ENCODE measurements around the gene PLSCR3.
"Not testable (repeated sequence)": the region's sequence is repeated elsewhere in the genome, so short reads cannot be mapped to it uniquely, and the experiment has no call there.

The PLSCR3 gene

DNA sequence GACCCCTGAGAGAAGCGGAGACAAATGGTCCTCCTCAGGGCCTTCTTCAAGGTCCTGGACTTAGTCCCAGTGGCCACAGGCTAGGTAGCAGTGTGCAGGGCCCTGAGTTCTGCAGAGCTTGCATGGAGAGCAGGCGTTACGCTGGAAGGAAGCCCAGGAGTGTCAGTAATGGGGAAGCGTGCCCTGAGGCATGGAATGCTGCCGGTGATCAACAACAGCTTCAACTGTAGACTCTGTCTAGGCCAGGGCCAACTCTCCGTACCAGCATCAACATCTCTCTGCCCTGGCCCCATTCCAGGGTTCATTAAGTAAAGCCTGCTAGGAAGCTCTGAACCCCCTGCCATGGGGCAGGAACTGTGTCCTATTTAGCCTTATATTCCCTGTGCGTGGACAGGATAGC is 14.0 kb downstream of the PLSCR3 start:
- no peak for DNase-seq (ENCODE audit: low spot score)

GRCh38 chr17:7379134-7379533 is 15.2 kb downstream of the PLSCR3 start:
- DNase-seq (ENCODE audit: low spot score), result no peak

DNA sequence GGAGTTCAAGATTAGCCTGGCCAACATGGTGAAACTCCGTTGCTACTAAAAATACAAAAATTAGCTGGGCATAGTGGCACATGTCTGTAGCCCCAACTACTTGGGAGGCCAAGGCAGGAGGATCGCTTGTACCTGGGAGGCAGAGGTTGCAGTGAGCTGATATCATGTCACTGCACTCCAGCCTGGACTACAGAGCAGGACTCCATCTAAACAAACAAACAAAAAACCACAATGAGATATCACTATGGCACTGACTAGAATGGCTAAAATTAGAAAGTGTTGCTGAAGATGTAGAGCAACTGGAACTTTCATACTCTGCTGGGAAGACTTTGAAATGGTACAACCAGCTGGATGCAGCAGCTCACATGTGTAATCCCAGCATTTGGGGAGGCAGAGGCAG is 20.0 kb downstream of the PLSCR3 start:
- no peak for DNase-seq (ENCODE audit: low spot score)

GRCh38 chr17:7370853-7371252 is 23.5 kb downstream of the PLSCR3 start:
- DNase-seq (ENCODE audit: low spot score), result no peak

GRCh38 chr17:7369825-7370224 is 24.5 kb downstream of the PLSCR3 start:
- DNase-seq (ENCODE audit: low spot score), result no peak

DNA sequence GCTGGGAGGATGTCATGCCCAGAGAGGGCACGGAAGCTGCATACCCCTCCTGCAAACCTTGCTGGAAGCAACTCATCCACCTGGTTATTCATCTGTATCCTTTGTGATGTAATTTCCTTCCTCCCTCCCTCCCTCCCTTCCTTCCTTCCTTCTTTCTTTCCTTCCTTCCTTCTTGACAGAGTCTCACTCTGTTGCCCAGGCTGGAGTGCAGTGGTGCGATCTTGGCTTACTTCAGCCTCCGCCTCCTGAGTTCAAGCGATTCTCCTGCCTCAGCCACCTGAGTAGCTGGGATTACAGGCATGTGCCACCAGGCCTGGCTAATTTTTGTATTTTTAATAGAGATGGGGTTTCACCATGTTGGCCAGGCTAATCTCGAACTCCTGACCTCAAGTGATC is 25.7 kb downstream of the PLSCR3 start:
- not testable (repeated sequence) for DNase-seq (ENCODE audit: low spot score)

DNA sequence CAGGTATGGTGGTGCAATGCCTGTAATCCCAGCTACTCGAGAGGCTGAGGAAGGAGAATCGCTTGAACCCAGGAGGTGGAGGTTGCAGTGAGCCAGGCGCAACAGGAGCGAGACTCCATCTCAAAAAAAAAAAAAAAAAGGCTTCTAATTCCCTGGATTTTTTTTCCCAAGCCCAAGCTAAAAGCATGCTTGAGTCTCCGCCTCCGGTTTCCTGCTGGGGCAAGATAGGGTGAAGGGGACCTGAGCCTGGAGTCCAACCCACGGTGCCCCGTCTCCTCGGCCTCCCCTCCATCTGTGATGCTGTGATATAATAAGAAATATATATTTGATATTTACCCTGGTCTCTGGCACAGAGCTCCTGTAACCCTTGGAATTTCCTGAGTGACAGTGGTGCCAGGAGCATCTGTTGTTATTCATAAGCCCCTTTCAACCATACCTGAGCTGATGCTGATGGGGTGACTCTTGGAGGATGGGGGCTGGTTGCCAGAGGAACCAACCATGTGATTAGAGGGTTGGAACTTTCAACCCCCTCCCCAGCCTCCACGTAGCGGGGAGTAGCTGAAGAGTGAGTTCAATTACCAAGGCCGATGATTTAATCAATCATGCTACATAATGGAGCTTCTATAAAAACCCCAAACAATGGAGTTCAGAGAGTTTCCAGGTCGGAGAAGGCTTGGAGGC is 26.3 kb downstream of the PLSCR3 start:
- DNase-seq (ENCODE audit: low spot score), result no peak

GRCh38 chr17:7367083-7367482 is 27.2 kb downstream of the PLSCR3 start:
- DNase-seq (ENCODE audit: low spot score), result no peak

- not testable (repeated sequence) for DNase-seq (ENCODE audit: low spot score)
Observed at GRCh38 chr17:7365963-7366362, 28.4 kb downstream of the PLSCR3 start.

DNA sequence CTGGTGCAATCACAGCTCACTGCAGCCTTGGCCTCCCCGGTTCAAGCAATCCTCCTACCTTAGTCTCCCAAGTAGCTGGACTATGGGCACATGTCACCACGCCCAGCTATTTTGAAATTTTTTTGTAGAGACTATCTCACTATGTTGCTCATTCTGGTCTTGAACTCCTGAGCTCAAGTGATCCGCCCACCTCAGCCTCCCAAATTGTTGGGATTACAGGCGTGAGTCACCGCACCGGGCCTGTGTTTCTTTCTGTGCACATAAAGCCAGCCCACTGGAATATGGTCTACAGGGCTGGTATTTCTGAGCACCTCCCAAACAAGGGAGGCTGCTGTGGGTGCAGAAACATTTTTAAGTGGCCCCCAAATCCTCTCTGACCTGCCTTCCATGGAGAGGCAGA is 31.0 kb downstream of the PLSCR3 start:
- DNase-seq (ENCODE audit: low spot score), result no peak

- no peak for DNase-seq (ENCODE audit: low spot score)
Observed at GRCh38 chr17:7361906-7362305, 32.4 kb downstream of the PLSCR3 start.

GRCh38 chr17:7357381-7357780 is 36.9 kb downstream of the PLSCR3 start:
- DNase-seq (ENCODE audit: low spot score), result no peak

- no peak for DNase-seq (ENCODE audit: low spot score)
Observed at GRCh38 chr17:7356756-7357155, 37.6 kb downstream of the PLSCR3 start.

DNA sequence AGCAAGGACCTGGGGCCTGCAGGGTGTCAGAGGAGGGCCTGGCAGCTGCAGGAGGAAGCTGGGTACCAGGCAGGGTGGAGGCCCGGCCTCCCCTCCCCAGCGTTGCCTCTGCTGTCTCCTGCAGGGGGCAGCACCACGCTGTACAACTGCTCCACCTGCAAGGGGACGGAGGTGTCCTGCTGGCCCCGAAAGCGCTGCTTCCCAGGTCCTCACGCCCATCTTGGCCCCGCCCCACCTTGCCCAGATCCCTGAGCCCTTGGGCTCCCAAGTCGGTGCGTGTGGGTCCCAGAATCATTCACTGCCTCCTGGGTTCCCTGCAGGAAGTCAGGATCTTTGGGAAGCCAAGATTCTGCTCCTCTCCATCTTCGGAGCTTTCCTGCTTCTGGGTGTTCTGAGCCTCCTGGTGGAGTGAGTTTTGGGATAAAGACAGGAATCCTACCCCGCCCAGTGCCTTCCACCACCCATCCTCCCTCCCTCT is 38.2 kb downstream of the PLSCR3 start:
- DNase-seq (ENCODE audit: low spot score), result peak; percentile 75

GRCh38 chr17:7355573-7355972 is 38.8 kb downstream of the PLSCR3 start:
- no peak for DNase-seq (ENCODE audit: low spot score)

DNA sequence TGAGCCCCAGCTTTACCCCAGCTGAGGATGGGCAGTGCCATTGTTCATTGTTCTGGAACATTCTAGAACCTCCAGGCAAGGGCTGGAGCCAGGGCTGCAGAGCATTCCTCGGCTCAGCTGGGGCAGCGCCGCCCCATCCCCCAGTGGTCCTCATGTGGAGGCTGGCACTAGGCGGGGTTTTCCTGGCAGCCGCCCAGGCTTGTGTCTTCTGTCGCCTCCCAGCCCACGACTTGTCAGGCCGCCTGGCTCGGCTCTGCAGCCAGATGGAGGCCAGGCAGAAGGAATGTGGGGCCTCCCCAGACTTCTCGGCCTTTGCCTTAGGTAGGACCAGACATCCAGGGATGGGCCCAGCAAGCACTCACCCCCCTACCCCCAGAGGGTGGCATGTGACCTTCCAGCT is 39.3 kb downstream of the PLSCR3 start, which contains the start of gene TMEM95:
Gene TMEM95, plus strand, starts transcription at position 104 of the 400 bp plus-strand sequence. Its CDS starts 49 bp downstream, at position 153.
- DNase-seq (ENCODE audit: low spot score), result no peak

GRCh38 chr17:7354262-7354843 is 40.0 kb downstream of the PLSCR3 start:
- peak; percentile 96 for DNase-seq (ENCODE audit: low spot score)

- no peak for DNase-seq (ENCODE audit: low spot score)
Observed at GRCh38 chr17:7352910-7353635, 41.3 kb downstream of the PLSCR3 start.

DNA sequence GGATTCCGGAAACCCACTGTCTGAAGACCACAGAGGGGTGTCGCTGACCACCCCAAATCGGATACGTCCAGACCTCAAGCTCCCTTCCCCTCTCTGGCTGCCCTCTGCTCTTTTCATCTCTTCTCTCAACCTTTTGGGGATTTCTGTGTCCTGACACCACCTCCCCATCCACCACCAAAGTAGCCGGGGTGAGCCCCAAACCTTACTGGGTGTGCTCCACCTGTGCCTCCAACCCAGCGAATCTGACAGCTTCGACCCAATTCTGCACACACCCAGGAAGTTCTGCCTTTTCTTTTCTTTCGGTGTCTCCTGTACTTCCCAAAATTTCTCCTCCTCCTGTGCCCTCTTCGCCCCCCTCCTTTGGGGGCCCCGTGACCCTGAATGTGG is 41.8 kb downstream of the PLSCR3 start:
- DNase-seq (ENCODE audit: low spot score), result no peak

GRCh38 chr17:7351665-7352502 is 42.4 kb downstream of the PLSCR3 start, which contains the start of gene KCTD11:
Gene KCTD11, plus strand, starts transcription at chr17:7352162.
- DNase-seq (ENCODE audit: low spot score), result peak; percentile 98

DNA sequence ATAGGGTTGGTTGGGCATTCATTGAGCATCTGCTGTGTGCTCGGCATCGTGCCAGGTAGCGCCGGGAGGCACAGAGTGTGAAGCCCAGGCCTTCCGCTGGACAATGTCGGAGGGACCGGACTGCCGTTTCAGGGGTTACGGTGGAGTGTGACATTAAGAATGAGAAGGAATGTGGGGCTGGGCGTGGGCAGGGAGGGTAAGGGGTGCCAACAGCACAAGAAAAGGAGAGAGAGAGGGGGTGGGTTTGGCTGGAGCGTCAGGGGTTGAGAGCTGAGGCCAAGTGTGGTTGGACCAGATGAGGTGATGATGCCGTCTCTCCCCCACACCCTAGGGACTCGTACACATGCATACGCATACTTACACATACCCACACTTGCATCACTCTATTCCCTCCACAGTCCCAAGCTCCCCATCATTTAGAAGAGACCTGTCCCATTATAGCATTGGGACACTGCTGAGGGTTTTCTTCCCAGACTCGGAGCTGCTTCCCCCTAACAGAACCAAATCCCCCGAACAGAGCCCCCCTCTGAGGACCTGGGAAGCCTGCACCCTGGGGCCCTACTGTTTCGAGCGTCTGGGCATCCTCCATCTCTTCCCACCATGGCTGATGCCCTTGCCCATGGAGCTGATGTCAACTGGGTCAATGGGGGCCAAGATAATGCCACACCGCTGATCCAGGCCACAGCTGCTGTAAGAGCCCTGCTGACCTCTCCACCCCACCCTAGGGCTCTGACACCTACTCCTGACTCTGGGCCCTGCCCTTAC is 45.7 kb downstream of the PLSCR3 start:
- no peak for DNase-seq (ENCODE audit: low spot score)
